PFSK-1 (cell line): ENCODE measurements around the gene SEMA4D.

Experiments
- FOXP2 ChIP-seq: optimal IDR thresholded peaks from 2 replicates; pipeline ENCODE3; 2011; ENCODE audit warnings: borderline replicate concordance, control low read depth, inconsistent platforms; ENCODE audit not compliant: insufficient read depth; ENCODE audit errors: extremely low read length, extremely low read depth
- POLR2AphosphoS5 ChIP-seq: IDR thresholded peaks from 2 replicates; pipeline ENCODE4 v1.6.1; 2012; ENCODE audit warnings: low read depth, mild to moderate bottlenecking, control low read depth, low read length, moderate library complexity
- SIN3A ChIP-seq: IDR thresholded peaks from 2 replicates; pipeline ENCODE4 v1.6.1; 2012; ENCODE audit warnings: mild to moderate bottlenecking, low read length, moderate library complexity, borderline replicate concordance; ENCODE audit not compliant: insufficient read depth
- TAF1 ChIP-seq: IDR thresholded peaks from 2 replicates; pipeline ENCODE4 v1.6.1; 2012; ENCODE audit warnings: low read length, control low read depth, borderline replicate concordance; ENCODE audit not compliant: insufficient read depth
- TF ChIP-seq, protein P1 (sequence below), 2 experiments: IDR thresholded peaks; 2 replicates each; pipeline versions ENCODE4 v1.6.1 to v1.8.0; 2011 to 2012; ENCODE audit warnings: low read depth in 2 of 2, low read length in 2 of 2, control low read depth in 1 of 2, inconsistent platforms in 1 of 2, mild to moderate bottlenecking in 1 of 2, moderate library complexity in 1 of 2; ENCODE audit not compliant: insufficient read depth in 1 of 2

Gene SEMA4D

DNA sequence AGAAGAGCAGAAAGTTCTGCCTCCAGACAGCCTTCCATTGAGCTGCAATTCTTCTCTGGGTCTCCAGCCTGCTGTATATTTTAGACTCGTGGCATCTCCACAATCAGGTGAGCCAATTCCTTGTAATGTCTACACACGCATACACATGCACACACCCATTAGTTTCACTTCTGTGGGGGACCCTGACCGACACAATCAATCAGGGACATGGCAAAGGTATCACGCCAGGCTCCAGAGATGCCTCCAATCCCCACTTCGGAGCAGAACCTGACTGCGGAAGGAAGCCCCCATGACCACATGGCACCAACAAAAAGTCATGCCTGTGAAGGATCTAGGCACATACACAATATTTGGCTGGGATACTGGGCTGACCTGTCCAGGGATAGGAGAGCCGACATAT is 21.4 kb downstream of the SEMA4D start:
- TF ChIP-seq POLR2AphosphoS5 (no peak), SIN3A (no peak), TAF1 (no peak), FOXP2 (no peak)
- TF ChIP-seq, protein P1, sequence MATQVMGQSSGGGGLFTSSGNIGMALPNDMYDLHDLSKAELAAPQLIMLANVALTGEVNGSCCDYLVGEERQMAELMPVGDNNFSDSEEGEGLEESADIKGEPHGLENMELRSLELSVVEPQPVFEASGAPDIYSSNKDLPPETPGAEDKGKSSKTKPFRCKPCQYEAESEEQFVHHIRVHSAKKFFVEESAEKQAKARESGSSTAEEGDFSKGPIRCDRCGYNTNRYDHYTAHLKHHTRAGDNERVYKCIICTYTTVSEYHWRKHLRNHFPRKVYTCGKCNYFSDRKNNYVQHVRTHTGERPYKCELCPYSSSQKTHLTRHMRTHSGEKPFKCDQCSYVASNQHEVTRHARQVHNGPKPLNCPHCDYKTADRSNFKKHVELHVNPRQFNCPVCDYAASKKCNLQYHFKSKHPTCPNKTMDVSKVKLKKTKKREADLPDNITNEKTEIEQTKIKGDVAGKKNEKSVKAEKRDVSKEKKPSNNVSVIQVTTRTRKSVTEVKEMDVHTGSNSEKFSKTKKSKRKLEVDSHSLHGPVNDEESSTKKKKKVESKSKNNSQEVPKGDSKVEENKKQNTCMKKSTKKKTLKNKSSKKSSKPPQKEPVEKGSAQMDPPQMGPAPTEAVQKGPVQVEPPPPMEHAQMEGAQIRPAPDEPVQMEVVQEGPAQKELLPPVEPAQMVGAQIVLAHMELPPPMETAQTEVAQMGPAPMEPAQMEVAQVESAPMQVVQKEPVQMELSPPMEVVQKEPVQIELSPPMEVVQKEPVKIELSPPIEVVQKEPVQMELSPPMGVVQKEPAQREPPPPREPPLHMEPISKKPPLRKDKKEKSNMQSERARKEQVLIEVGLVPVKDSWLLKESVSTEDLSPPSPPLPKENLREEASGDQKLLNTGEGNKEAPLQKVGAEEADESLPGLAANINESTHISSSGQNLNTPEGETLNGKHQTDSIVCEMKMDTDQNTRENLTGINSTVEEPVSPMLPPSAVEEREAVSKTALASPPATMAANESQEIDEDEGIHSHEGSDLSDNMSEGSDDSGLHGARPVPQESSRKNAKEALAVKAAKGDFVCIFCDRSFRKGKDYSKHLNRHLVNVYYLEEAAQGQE (IDR thresholded peaks at IDR 0.05; ENCODE audit: insufficient read depth in 1 of 2, low read depth in 2 of 2, low read length in 2 of 2): no peak

DNA sequence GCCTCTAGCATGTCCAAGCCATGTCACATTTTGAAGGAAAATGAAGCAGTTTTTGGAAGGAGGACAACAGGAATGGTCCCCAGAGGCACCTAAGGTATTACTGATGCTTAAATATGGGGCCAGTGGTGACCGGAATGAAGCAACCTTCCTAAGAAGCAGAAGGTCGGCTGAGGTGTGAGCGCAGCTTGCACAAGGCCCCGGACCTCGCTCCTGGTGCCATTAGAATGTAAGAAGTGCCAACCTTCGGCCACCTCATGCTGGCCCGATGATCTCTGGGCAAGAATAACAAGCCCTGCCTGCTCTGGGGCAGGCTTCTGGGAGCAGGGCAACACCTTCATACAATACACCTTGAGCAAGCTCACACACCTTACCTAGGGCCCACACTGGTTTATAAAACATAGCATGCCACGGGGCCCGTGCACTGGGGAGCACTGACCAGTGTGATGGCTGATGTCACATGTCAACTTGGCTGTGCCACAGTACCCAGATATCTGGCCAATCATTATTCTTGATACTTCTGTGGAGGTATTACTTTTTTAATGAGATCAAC is 21.9 kb downstream of the SEMA4D start:
- TF ChIP-seq SIN3A: no peak
- no peak for TF ChIP-seq FOXP2
- TF ChIP-seq POLR2AphosphoS5: no peak
- no peak for TF ChIP-seq TAF1
- TF ChIP-seq, protein P1 (IDR thresholded peaks at IDR 0.05; ENCODE audit: insufficient read depth in 1 of 2, low read depth in 2 of 2, low read length in 2 of 2): no peak

DNA sequence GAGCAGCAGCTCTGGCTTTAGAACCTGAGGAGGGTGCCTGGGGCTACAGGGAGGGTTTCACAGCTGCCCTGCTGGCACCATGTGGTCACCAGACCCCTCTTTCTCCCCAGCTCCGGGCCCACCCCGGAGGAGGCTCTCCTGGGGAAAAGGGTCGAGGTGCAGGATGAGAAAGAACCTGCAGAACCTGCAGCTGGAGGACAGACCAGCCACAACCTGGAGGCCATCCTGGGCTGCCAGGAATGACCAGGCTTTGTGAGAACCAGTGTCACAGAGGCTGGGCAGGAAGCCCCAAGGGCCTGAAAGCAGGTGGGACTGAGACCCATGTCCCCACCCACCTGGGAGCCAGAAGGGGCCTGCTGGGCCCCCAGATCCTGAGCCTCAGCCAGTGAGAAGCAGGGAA is 23.0 kb downstream of the SEMA4D start:
- TF ChIP-seq SIN3A: no peak
- TF ChIP-seq POLR2AphosphoS5: no peak
- TF ChIP-seq, protein P1 (IDR thresholded peaks at IDR 0.05; ENCODE audit: insufficient read depth in 1 of 2, low read depth in 2 of 2, low read length in 2 of 2): no peak

DNA sequence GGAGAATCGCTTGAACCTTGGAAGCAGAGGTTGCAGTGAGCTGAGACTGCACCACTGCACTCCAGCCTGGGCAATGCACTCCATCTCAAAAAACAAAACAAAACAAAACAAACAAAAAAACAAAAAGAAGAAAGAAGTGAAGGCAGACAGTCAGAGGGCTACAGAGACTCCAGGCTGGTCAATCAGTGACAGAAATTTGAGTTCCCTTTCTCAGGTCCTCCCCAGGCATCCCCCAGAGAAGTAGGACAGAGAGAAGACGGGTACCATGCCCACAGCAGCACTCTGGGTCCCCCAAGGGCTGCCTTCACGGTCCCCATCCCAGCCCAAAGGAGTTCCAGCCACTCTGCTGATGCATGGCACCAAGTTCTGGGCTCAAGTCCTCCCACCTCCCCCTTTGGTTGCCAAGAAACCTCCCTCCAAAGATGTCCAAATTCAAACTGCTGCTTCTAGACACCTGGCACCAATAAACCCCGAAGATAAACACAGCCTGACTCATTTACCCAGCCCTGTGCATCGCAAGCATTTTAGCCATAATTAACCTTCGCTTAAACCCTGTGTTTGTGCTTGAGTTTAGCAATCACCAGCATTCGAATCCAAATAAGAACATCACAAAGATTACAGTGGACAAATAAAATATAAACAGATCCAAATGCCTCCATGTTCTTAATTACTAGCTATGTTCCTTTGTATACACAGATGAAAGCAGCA is 24.0 kb downstream of the SEMA4D start:
- TF ChIP-seq TAF1 (no peak), SIN3A (no peak), POLR2AphosphoS5 (no peak), FOXP2 (no peak)
- TF ChIP-seq, protein P1 (IDR thresholded peaks at IDR 0.05; ENCODE audit: insufficient read depth in 1 of 2, low read depth in 2 of 2, low read length in 2 of 2): no peak

DNA sequence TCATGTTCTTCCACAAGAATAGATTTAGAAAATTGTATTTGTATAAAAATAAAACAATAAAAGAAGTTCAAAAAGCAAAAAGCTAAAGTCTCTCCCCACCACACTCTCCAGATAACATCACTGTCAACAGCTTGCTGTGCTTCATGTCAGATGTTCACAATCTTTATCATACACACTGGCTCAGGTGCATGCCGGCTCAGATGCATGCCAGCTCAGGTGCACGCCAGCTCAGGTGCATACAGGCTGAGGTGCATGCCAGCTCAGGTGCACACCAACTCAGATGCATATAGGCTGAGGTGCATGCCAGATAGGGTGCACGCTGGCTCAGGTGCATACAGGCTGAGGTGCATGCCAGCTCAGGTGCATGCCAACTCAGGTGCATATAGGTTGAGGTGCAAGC is 26.5 kb downstream of the SEMA4D start:
- TF ChIP-seq, protein P1 (IDR thresholded peaks at IDR 0.05; ENCODE audit: insufficient read depth in 1 of 2, low read depth in 2 of 2, low read length in 2 of 2): no peak
